HL-60 (cell line): ENCODE results near the gene SLC45A1.

ENCODE experiments used
- GABPA ChIP-seq: IDR thresholded peaks from 2 replicates; pipeline ENCODE4 v1.6.1; 2012; ENCODE audit warnings: low read depth
- POLR2AphosphoS5 ChIP-seq: IDR thresholded peaks from 2 replicates; pipeline ENCODE4 v1.6.1; 2012; ENCODE audit warnings: low read depth
- REST ChIP-seq: IDR thresholded peaks from 2 replicates; pipeline ENCODE4 v1.6.1; 2012; ENCODE audit warnings: low read depth; ENCODE audit not compliant: insufficient replicate concordance
- SPI1 ChIP-seq: IDR thresholded peaks from 2 replicates; pipeline ENCODE4 v1.6.1; 2012; ENCODE audit warnings: low read depth, mild to moderate bottlenecking, borderline replicate concordance
- TF ChIP-seq, protein P1 (sequence below): IDR thresholded peaks from one replicate; pipeline ENCODE4 v1.5.1; 2011; ENCODE audit warnings: low read length, control low read depth, inconsistent platforms; ENCODE audit not compliant: insufficient read depth

DNA sequence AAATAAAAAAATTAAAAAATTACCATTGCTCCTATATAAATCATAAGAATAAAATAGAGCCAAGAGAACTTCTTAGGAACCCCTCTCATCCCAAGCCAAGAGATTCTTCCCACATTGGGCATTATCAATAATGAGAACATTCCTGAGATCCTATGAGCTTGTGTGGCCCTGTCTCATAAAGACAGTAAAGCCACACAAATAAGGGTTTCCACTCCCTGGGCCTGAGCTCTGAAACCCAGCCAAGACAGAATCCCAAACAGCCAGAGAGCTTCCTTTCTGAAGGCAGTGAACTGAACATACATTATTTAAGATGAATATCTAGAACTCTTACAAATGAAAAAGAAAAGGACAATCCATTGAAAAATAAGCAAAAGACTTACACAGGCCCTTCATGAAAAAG, 68.3 kb downstream of the SLC45A1 start:
- TF ChIP-seq, protein P1, sequence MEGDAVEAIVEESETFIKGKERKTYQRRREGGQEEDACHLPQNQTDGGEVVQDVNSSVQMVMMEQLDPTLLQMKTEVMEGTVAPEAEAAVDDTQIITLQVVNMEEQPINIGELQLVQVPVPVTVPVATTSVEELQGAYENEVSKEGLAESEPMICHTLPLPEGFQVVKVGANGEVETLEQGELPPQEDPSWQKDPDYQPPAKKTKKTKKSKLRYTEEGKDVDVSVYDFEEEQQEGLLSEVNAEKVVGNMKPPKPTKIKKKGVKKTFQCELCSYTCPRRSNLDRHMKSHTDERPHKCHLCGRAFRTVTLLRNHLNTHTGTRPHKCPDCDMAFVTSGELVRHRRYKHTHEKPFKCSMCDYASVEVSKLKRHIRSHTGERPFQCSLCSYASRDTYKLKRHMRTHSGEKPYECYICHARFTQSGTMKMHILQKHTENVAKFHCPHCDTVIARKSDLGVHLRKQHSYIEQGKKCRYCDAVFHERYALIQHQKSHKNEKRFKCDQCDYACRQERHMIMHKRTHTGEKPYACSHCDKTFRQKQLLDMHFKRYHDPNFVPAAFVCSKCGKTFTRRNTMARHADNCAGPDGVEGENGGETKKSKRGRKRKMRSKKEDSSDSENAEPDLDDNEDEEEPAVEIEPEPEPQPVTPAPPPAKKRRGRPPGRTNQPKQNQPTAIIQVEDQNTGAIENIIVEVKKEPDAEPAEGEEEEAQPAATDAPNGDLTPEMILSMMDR, result no peak
- TF ChIP-seq POLR2AphosphoS5, result no peak
- TF ChIP-seq REST, result no peak
- TF ChIP-seq GABPA, result no peak
- no peak for TF ChIP-seq SPI1
